Subcutaneous abdominal adipose tissue (tissue), 5 donors: ENCODE data around the gene ANKRD10.
A peak's percentile ranks its signal among the peaks of the same experiment; 100 is the strongest.
"Not testable (repeated sequence)": the region's sequence is repeated elsewhere in the genome, so short reads cannot be mapped to it uniquely, and the experiment has no call there.

Source experiments
- H3K27ac ChIP-seq: one replicate; pipeline ENCODE4 v1.7.0; 2013; ENCODE audit warnings: low read depth, mild to moderate bottlenecking, inconsistent platforms, low read length, moderate library complexity
- H3K27me3 ChIP-seq, 5 donors: one replicate each; pipeline ENCODE4 v1.7.0; 2013; ENCODE audit warnings: low read length in 5 of 5, inconsistent platforms in 1 of 5; ENCODE audit not compliant: control insufficient read depth in 5 of 5, insufficient read depth in 4 of 5
- H3K36me3 ChIP-seq, 5 donors: one replicate each; pipeline ENCODE4 v1.7.0; 2013; ENCODE audit warnings: low read length in 5 of 5; ENCODE audit not compliant: control insufficient read depth in 5 of 5, insufficient read depth in 5 of 5
- H3K4me1 ChIP-seq, 5 donors: one replicate each; pipeline ENCODE4 v1.7.0; 2013; ENCODE audit warnings: low read length in 5 of 5, mild to moderate bottlenecking in 3 of 5, moderate library complexity in 1 of 5; ENCODE audit not compliant: control insufficient read depth in 5 of 5, insufficient read depth in 5 of 5
- H3K4me3 ChIP-seq, 5 donors: one replicate each; pipeline ENCODE4 v1.7.0; 2013; ENCODE audit warnings: low read length in 5 of 5, low read depth in 1 of 5
- H3K9ac ChIP-seq, 5 donors: one replicate each; pipeline ENCODE4 v1.7.0; 2013; ENCODE audit warnings: low read length in 5 of 5, mild to moderate bottlenecking in 4 of 5, moderate library complexity in 3 of 5
- H3K9me3 ChIP-seq, 5 donors: one replicate each; pipeline ENCODE4 v1.7.0; 2013; ENCODE audit warnings: low read length in 5 of 5; ENCODE audit not compliant: control insufficient read depth in 5 of 5
- donor health status: healthy.
- donor health status: healthy.
- donor health status: healthy.
- donor health status: healthy.
- donor health status: healthy.

Gene ANKRD10

DNA sequence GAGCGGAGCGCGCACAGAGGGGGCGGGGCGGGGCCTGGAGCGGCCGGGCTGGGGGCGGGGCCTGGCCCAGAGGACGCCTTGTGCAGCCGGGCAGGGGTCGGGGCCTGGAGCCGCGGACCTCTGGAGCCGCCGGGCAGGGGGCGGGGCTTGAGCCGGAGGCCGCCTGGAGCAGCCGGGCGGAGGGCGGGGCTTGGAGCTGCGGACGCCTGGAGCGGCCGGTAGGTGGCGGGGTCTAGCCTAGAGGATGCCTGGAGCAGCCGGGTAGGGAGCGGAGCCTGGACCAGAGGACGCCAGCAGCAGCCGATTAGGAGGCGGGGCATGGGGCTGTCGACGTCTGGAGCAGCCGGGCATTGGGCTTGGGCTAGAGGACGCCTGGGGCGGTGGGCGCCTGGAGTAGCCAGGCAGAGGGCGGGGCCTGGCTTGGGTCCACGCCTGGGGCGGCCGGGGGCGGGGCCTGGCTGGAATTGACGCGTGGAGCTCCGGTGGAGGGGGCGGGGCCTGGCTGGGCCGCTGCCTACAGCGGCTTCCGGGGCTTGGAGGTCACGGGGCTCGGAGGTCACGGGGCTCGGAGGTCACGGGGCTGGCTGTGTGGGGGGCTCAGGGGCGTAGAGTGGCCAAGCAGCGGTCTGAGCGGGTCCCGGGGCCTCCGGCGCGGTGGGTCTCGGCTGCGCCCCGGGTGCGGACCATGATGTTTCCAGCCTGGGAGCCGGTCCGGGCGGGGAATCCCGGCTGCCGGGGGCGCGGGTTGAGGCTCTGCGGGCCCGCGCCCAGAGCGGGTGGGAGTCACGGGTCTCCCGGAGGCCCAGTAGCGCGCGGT, at the start of gene ANKRD10:
Gene ANKRD10, minus strand, starts transcription at position 13 of the 817 bp plus-strand sequence. CDS start 135 bp downstream, outside the sequence.
- peak within 1 kb of the TSS; percentile 85 to 99 (median 88) for H3K4me3 ChIP-seq
- H3K4me1 ChIP-seq: peaks cover 0 to 40% (median 30%) of the 10 kb centered on the region in 5 donors
- H3K27ac ChIP-seq: peak within 1 kb of the TSS; percentile 99

GRCh38 chr13:110964229-110965037, 49.6 kb upstream of the ANKRD10 start:
- Histone ChIP-seq H3K27ac (no peak overlapping the region), H3K4me1 (peaks cover 0 to 3% (median 0%) of the 10 kb centered on the region in 5 donors)

More for the DNA sequence above, at the start of gene ANKRD10:
- peak within 1 kb of the TSS; percentile 96 to 97 (median 97) for H3K9ac ChIP-seq
- peaks cover 0 to 3% (median 0%) of the 10 kb centered on the region in 5 donors for H3K36me3 ChIP-seq
- H3K9me3 ChIP-seq: no peaks in the 10 kb centered on the region
- no peaks in the 10 kb centered on the region for H3K27me3 ChIP-seq

DNA sequence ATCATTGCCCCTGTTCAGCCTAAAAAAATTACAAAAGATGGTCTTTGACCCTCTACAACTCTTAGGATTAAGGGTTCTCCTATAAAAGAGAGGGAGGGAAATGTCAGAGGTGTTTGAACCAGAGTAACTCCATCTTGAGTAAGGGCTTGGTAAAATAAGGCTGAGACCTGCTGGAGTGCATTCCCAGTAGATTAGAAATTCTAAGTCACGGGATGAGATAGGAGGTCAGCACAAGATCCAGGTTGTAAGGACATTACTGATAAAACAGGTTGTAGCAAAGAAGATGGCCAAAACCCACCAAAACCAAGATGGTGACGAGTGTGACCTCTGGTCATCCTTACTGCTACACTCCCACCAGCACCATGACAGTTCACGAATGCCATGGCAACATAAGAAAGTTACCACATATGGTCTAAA, 48.7 kb upstream of the ANKRD10 start:
- no peak overlapping the region for H3K4me3 ChIP-seq
- H3K27me3 ChIP-seq: no peaks in the 10 kb centered on the region
- H3K4me1 ChIP-seq: peaks cover 0 to 3% (median 0%) of the 10 kb centered on the region in 5 donors
- no peak overlapping the region for H3K9ac ChIP-seq
- H3K9me3 ChIP-seq: peaks cover 3 to 30% (median 13%) of the 10 kb centered on the region in 5 donors
- H3K27ac ChIP-seq: no peak overlapping the region
- H3K36me3 ChIP-seq: no peaks in the 10 kb centered on the region

More at GRCh38 chr13:110964229-110965037, 49.6 kb upstream of the ANKRD10 start:
- Histone ChIP-seq H3K9ac (no peak overlapping the region), H3K9me3 (peaks cover 3 to 30% (median 13%) of the 10 kb centered on the region in 5 donors), H3K4me3 (no peak overlapping the region), H3K27me3 (no peaks in the 10 kb centered on the region), H3K36me3 (no peaks in the 10 kb centered on the region)

GRCh38 chr13:110961959-110962358, 47.1 kb upstream of the ANKRD10 start:
- Histone ChIP-seq H3K4me3 (no peak overlapping the region), H3K4me1 (no peaks in the 10 kb centered on the region), H3K9me3 (peaks cover 3 to 30% (median 13%) of the 10 kb centered on the region in 5 donors), H3K36me3 (no peaks in the 10 kb centered on the region), H3K27ac (no peak overlapping the region), H3K9ac (no peak overlapping the region), H3K27me3 (no peaks in the 10 kb centered on the region)

DNA sequence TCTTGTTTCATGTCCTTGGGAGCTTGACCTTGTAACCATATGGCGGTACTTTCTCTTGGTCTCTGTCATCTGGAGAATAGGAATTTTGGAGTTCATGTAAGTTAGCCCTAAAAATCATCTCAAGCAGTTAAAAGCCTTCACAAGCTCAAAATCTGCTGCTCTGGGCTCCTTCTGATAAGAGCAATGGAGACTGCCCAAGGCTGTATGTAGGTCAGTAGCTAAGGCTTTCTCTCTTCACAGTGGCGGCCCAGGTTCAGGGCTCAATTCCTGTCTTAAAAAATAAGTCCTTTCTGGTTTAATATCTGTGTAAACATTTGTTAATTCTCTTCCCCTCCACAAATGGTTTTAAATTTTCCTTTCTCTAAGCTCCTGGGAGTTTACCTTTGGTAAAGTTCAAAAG, 45.3 kb upstream of the ANKRD10 start:
- H3K9ac ChIP-seq: no peak overlapping the region
- H3K36me3 ChIP-seq: no peaks in the 10 kb centered on the region
- H3K9me3 ChIP-seq: peaks cover 3 to 18% (median 3%) of the 10 kb centered on the region in 5 donors
- H3K27me3 ChIP-seq: no peaks in the 10 kb centered on the region
- peaks cover 0 to 1% (median 0%) of the 10 kb centered on the region in 5 donors for H3K4me1 ChIP-seq
- no peak overlapping the region for H3K4me3 ChIP-seq
- no peak overlapping the region for H3K27ac ChIP-seq

GRCh38 chr13:110957931-110958330, 43.1 kb upstream of the ANKRD10 start:
- H3K4me3 ChIP-seq: no peak overlapping the region
- no peaks in the 10 kb centered on the region for H3K27me3 ChIP-seq
- H3K36me3 ChIP-seq: no peaks in the 10 kb centered on the region
- no peaks in the 10 kb centered on the region for H3K9me3 ChIP-seq
- H3K9ac ChIP-seq: no peak overlapping the region
- H3K4me1 ChIP-seq: peaks cover 0 to 6% (median 2%) of the 10 kb centered on the region in 5 donors
- H3K27ac ChIP-seq: no peak overlapping the region

DNA sequence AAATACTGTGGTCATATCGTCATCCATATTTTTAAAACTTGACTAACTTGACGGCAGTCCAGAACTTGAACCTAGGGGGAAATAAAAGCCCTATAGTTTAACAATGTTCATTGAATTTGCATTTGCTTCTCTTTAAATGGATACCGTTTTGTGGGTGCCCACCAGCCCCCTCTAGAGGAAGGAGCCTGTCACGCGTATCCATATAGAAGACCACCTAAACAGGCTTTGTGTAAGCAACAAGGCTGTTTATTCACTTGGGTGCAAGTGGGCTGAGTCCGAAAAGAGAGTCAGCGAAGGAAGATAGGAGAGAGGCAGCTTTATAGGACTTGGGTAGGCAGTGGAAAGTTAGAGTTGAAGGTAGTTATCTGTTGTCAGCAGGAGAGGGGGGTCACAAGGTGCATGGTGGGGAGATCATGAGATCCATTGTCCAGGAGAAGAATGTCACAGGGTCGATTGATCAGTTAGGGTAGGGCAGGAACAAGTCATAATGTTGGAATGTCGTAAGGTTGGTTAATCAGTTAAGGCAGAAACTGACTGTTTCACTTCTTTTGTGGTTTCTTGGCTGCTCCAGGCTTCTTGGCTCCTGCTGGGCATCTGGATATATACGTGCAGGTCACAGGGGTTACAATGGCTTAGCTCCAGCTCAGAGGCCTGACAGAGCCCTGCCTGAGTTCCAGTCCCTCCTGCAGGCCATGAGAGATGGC, 42.5 kb upstream of the ANKRD10 start:
- Histone ChIP-seq H3K9ac (no peak overlapping the region), H3K27me3 (no peaks in the 10 kb centered on the region)

DNA sequence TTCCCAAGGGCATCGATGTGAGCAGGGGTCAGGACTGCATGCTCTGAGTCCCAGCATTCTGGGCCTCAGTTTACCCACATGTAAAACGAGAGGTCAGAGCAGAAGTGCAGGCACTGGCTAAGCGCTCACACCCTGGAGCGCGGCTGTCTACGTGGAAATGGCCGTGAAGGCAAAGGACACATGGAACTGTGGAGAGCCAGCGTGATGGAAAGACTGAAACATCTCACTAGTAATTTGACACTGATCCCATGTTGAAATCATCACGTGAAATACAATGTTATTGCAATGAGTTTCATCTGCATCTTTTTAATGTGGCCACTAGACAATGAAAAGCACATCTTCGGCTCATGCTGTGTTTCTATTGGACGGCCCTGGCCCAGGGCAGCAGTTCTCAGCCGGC, 41.3 kb upstream of the ANKRD10 start:
- H3K27ac ChIP-seq, H3K4me1 ChIP-seq, H3K27me3 ChIP-seq, H3K9me3 ChIP-seq, H3K4me3 ChIP-seq, H3K36me3 ChIP-seq, H3K9ac ChIP-seq: not testable (repeated sequence)

More for the DNA sequence above, 42.5 kb upstream of the ANKRD10 start:
- Histone ChIP-seq H3K4me3 (no peak overlapping the region), H3K36me3 (no peaks in the 10 kb centered on the region), H3K27ac (no peak overlapping the region), H3K9me3 (no peaks in the 10 kb centered on the region), H3K4me1 (peaks cover 0 to 6% (median 2%) of the 10 kb centered on the region in 5 donors)

DNA sequence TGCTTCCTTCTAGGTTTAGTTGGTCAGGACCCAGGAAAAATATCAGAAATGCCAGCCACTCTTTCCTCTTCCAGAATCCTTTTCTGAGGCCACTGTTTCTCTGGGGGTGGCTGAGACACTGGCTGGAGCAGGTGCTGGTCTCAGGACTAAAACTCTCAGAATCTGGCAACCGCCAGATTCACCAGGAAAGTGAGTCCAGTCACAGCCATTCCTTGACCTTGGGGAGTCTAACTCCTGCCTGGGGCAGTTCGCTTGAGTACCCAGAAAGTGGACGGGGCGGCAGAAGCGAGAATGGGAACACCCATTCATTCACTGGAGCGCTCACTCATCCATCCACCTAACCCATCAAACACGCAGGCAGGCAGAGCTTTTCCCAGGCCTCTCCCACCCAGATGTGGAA, 40.7 kb upstream of the ANKRD10 start:
- not testable (repeated sequence) for H3K36me3 ChIP-seq, H3K4me3 ChIP-seq, H3K27me3 ChIP-seq, H3K9ac ChIP-seq, H3K27ac ChIP-seq, H3K4me1 ChIP-seq, H3K9me3 ChIP-seq
